PC-9 (cell line): ENCODE measurements around the gene ADRA1B. TPM values are rescaled to one million over a fixed set of nuclear protein-coding genes. Genes with fewer than 3 reads are reported as not detected.

Experiments
- BruUV-seq: library from RNA; stranded (reverse); fragments of 400-500 nt; replicated peaks from 2 replicates; lab custom pipeline; 2021; lab: Mats Ljungman, UMichigan
- CTCF ChIA-PET: fragments of 300-600 bp; sonication (Branson Sonifier 250); formaldehyde crosslinking; loops from one replicate; lab custom pipeline; 2022; ENCODE audit warnings: antibody characterized with exemption; lab: Charles Lee
- POLR2A ChIA-PET: fragments of 300-600 bp; sonication (Branson Sonifier 250); formaldehyde crosslinking; loops from one replicate; lab custom pipeline; 2022; ENCODE audit warnings: antibody characterized with exemption; ENCODE audit not compliant: unreplicated experiment; lab: Charles Lee
- DNase-seq, 2 experiments: peaks; one replicate each; pipeline versions ENCODE4 v3.0.0 to v3.0.0-alpha.2; 2015 to 2022; ENCODE audit warnings: mixed read lengths in 1 of 2
- H2AFZ ChIP-seq: fragments of 200-600 bp; sonication (generic); 2 replicates; pipeline ENCODE4 v1.8.1; 2017; ENCODE audit warnings: antibody characterized with exemption
- H3F3A ChIP-seq: fragments of 200-600 bp; sonication (generic); 2 replicates; pipeline ENCODE4 v1.8.1; 2017; ENCODE audit warnings: antibody characterized with exemption, mild to moderate bottlenecking, low read depth; ENCODE audit not compliant: insufficient read depth
- H3K27ac ChIP-seq: fragments of 200-600 bp; sonication (generic); 2 replicates; pipeline ENCODE4 v1.6.1; 2016; ENCODE audit warnings: mixed run types
- H3K27me3 ChIP-seq: fragments of 200-600 bp; sonication (generic); 2 replicates; pipeline ENCODE4 v1.6.1; 2016; ENCODE audit warnings: low read depth, mixed run types; ENCODE audit not compliant: insufficient read depth
- H3K36me3 ChIP-seq: fragments of 200-600 bp; sonication (generic); 2 replicates; pipeline ENCODE4 v1.6.1; 2016; ENCODE audit warnings: low read depth, mixed run types
- H3K4me1 ChIP-seq: fragments of 200-600 bp; sonication (generic); replicated peaks from 2 replicates; pipeline ENCODE4 v1.6.1; 2016; ENCODE audit warnings: mixed run types; ENCODE audit not compliant: insufficient read depth
- H3K4me2 ChIP-seq: fragments of 200-600 bp; sonication (generic); 2 replicates; pipeline ENCODE4 v1.6.1; 2017; ENCODE audit warnings: mixed run types
- H3K4me3 ChIP-seq: fragments of 200-600 bp; sonication (generic); 2 replicates; pipeline ENCODE4 v1.6.1; 2016; ENCODE audit warnings: mixed run types
- H3K79me2 ChIP-seq: fragments of 200-600 bp; sonication (generic); 2 replicates; pipeline ENCODE4 v1.6.1; 2017; ENCODE audit warnings: low read depth, mixed run types
- H3K9me2 ChIP-seq: fragments of 200-600 bp; sonication (generic); 2 replicates; pipeline ENCODE4 v1.8.1; 2017; ENCODE audit warnings: mild to moderate bottlenecking; ENCODE audit not compliant: insufficient read depth
- H3K9me3 ChIP-seq: fragments of 200-600 bp; sonication (generic); 2 replicates; pipeline ENCODE4 v1.8.1; 2016; ENCODE audit warnings: low read depth; ENCODE audit not compliant: insufficient read depth
- H4K20me1 ChIP-seq: fragments of 200-600 bp; sonication (generic); 2 replicates; pipeline ENCODE4 v1.8.1; 2017; ENCODE audit not compliant: insufficient read depth
- CTCF ChIP-seq: fragments of 200-600 bp; sonication (generic); conservative IDR thresholded peaks from 2 replicates; pipeline ENCODE4 v1.6.1; 2017; ENCODE audit warnings: mixed run types, antibody characterized with exemption, mild to moderate bottlenecking, moderate library complexity
- EZH2 ChIP-seq: fragments of 200-600 bp; sonication (generic); IDR thresholded peaks from 2 replicates; pipeline ENCODE4 v1.8.0; 2017; ENCODE audit warnings: antibody characterized with exemption, low read depth
- intact Hi-C: fragments of 100-400 bp; cut with micrococcal nuclease; formaldehyde crosslinking; loops from one replicate; pipeline ENCODE4 v1.10.0; 2022; ENCODE audit not compliant: unreplicated experiment
- total RNA-seq: library from RNA; stranded (reverse); gene quantifications from 2 replicates; pipeline ENCODE4 v1.2.3, GENCODE V29; 2021

Gene ADRA1B
- total RNA-seq, 1 experiment from 2014 or later = 4.6 TPM

DNA sequence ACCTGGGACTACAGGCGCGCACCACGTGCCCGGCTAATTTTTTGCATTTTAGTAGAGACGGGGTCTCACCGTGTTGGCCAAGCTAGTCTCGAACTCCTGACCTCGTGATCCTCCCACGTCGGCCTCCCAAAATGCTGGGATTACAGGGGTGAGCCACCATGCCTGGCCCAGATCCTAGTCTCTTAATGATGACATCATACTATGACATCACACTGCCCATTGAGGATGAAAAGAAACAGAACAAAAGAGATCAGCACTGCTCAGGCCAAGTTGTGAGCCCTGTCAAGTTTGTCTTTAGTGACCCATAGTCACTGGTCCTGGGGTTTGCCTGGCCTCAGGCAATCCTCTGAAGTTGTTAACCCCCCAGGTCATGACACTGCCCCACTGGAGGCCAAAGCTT is 21.3 kb downstream of the ADRA1B start:
- H3K27ac ChIP-seq = no peak overlapping the region
- no peak overlapping the region for H3K4me3 ChIP-seq
- intact Hi-C loops = no loop called here
- no peaks in the 10 kb centered on the region for H3K9me3 ChIP-seq
- H3K4me2 ChIP-seq = no peak overlapping the region
- no peaks in the 10 kb centered on the region for H3K79me2 ChIP-seq
- H3K36me3 ChIP-seq = no peaks in the 10 kb centered on the region
- POLR2A ChIA-PET = no interaction called here
- no TSS peak for BruUV-seq
- H2AFZ ChIP-seq = no peak overlapping the region
- H3K4me1 ChIP-seq = peaks cover 10% of the 10 kb centered on the region
- peaks cover 6% of the 10 kb centered on the region; the same call in 1 of the 2 replicates for H3F3A ChIP-seq
- H3K9me2 ChIP-seq = no peaks in the 10 kb centered on the region
- CTCF ChIA-PET = interaction anchor here (0.5 kb wide), 1 partner anchor 73 kb away, joined by 11 read pairs; no protein-coding TSS in a partner anchor
- H4K20me1 ChIP-seq = no peaks in the 10 kb centered on the region
- H3K27me3 ChIP-seq = no peaks in the 10 kb centered on the region
- TF ChIP-seq CTCF = no peak
- no peak for DNase-seq

- Histone ChIP-seq H2AFZ (no peak overlapping the region), H3K4me1 (no peaks in the 10 kb centered on the region), H3K9me2 (no peaks in the 10 kb centered on the region), H3K4me3 (no peak overlapping the region), H3K4me2 (no peak overlapping the region), H3K36me3 (no peaks in the 10 kb centered on the region), H3K27ac (no peak overlapping the region), H3K9me3 (no peaks in the 10 kb centered on the region), H4K20me1 (no peaks in the 10 kb centered on the region), H3K27me3 (no peaks in the 10 kb centered on the region), H3K79me2 (no peaks in the 10 kb centered on the region), H3F3A (no peaks in the 10 kb centered on the region)
- ChIA-PET CTCF (no interaction called here), POLR2A (no interaction called here)
- BruUV-seq = no TSS peak
- TF ChIP-seq EZH2 (no peak), CTCF (no peak)
- intact Hi-C loops = no loop called here
- DNase-seq = no peak
Measured at GRCh38 chr5:159943326-159943725, 27.0 kb downstream of the ADRA1B start.

DNA sequence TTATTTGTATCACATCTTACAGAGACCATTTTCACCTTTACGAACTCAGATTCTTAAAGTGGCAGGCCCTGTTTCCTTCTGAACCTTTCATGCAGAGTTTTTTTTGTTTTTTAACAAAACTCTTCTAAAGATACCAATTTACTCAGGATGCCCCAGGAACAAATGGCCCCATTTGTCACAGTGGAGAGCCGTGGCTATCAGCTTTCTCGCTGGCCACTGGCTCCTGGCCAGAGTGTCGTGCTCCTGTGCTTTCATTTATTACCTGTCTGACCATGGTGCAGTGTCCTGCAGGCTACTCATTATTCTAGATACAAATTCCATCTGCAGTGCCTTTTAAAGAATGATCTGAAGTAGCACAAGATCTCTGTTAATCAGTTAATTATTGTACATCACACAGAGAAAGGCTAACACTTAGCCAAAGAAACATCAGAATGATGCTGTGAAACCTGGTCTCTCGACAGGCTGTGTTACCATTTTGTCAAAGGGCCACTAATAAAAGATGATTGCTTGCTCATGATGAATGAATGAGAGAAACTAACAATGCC is 27.8 kb downstream of the ADRA1B start:
- no peaks in the 10 kb centered on the region for H3K36me3 ChIP-seq
- ChIA-PET POLR2A (no interaction called here), CTCF (no interaction called here)
- H4K20me1 ChIP-seq = no peaks in the 10 kb centered on the region
- intact Hi-C loops = no loop called here
- H3K4me1 ChIP-seq = no peaks in the 10 kb centered on the region
- no peak overlapping the region for H2AFZ ChIP-seq
- TF ChIP-seq EZH2 = no peak
- no peak for TF ChIP-seq CTCF
- H3K27me3 ChIP-seq = no peaks in the 10 kb centered on the region
- H3K4me2 ChIP-seq = no peak overlapping the region
- BruUV-seq = no TSS peak
- no peak overlapping the region for H3K4me3 ChIP-seq
- no peak overlapping the region for H3K27ac ChIP-seq
- no peaks in the 10 kb centered on the region for H3F3A ChIP-seq
- DNase-seq = no peak
- H3K79me2 ChIP-seq = no peaks in the 10 kb centered on the region
- no peaks in the 10 kb centered on the region for H3K9me3 ChIP-seq
- H3K9me2 ChIP-seq = no peaks in the 10 kb centered on the region
